GM18499 (cell line): ENCODE results near the gene FBXO17.
"Not testable (repeated sequence)": the region's sequence is repeated elsewhere in the genome, so short reads cannot be mapped to it uniquely, and the experiment has no call there.

Experiments used
- ATAC-seq: cut with Tn5 transposase; IDR thresholded peaks from one replicate; pipeline ENCODE4 v1.9.1; 2021; ENCODE audit warnings: moderate number of reproducible peaks; ENCODE audit not compliant: insufficient read depth, unreplicated experiment

Gene FBXO17

DNA sequence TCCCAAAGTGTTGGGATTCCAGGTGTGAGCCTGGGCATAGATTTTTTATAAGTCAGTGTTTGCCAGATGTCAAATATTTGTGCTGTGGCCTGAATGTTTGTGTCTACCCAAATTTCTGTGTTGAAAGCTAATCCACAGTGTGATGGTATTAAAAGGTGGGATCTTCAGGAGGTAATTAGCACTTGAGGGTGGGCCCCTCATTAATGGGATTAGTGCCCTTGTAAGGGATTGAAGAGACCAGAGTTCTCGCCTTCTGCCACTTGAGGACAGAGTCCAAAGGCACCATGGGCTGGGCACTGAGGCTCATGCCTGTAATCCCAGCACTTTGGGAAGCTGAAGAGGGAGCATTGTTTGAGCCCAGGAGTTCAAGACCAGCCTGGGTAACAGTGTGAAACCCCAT lies 9.7 kb upstream of the FBXO17 start:
- no peak for ATAC-seq

DNA sequence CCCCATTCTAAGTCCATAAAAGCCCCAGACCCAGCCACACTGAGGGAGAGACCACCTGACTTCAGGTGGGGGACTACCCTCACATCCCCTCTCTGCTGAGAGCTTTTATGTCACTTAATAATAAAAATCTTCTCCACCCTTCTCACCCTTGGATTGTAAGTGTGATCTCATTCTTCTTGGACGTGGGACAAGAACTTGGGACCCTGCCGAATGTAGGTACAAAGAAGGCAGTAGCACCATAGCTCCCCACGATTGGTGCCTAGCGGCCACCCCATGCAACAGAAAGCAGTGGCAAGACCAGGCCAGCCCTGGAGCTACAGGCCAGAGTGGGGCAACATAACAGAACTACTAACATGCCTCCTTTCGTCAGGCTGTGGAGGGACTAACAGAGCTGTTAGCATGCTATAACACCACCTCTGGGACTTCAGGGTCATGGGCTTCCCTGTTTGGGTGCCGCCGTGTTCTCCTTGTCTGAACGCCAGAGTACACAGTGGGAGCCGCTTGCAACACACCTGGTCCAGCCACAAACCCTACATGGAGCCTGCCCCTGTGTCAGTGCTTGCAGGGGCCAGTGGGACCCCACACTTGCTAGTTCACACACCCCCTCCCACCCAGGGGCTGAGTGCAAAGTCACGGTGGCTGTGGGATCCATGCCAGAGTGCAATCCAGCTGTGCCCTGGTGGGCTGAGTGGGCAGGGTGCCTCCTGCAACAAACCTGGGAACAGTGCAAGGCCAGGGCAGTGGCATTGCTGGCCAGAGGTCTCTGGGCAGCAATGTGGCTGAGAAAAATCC lies 5.2 kb upstream of the FBXO17 start:
- no peak for ATAC-seq

DNA sequence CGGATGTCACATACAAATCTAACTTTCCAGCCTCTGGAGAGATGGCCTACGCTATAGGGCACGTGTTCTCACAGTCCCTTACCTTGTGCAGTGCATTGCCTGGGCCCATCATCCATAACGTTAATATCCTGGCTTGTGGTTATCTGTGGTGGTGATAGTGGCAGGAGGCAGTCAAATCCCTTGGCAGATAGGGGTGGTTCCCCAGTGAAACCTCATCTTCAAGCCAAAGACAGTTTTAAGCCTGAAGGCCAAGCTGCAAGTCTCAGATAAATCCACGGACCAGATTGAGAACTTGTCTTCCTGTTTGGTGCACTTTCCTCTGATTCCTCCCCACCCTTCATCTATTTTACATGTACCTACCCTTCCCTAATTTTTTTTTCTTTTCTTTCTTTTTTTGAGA lies 4.3 kb upstream of the FBXO17 start:
- ATAC-seq: no peak

DNA sequence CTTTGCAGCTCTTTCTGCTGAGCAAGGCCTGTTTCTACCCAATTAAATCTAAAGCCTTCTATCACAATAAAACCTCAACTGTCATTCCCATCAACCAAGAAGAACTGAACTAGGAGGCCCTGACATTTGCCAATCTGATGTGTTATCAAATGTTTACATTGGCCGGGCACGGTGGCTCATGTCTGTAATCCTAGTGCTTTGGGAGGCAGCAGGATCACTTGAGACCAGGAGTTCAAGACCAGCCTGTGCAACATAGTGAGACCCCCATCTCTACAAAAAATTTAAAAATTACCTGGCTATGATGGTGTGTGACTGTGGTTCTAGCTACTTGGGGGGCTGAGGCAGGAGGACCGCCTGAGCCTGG lies 2.8 kb upstream of the FBXO17 start:
- no peak for ATAC-seq

GRCh38 chr19:38977445-38978325 lies 2.1 kb upstream of the FBXO17 start:
- ATAC-seq: no peak

GRCh38 chr19:38975861-38976271 lies 324 bp upstream of the FBXO17 start:
- no peak for ATAC-seq

DNA sequence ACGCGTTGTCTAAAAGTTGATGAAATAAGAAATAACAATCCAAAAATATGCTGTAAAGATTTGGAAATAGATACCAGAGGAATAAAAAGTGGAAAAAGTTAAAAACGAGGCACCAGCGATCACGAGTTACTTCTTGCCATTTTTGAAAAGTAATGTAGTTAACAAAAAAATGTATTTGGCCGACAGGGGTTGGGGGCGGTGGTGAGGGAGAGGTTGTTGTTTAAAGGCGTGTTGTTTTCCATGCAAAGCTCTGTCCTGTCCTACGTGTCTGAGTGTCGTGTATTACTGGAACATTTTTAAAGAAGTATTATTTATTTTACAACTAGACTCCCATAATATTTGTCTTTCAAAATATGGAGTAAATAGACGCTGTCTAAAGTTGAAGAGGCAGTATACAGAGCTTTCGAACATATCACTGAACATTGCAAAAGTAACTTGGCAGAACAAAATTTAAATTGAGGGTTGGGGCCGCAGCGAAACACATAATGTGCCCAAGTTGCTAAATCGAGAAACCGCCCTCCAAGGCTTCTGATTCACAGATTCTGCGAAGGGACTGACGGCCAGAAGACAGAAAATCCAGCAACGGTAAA lies 823 bp downstream of the FBXO17 start:
- ATAC-seq: no peak

DNA sequence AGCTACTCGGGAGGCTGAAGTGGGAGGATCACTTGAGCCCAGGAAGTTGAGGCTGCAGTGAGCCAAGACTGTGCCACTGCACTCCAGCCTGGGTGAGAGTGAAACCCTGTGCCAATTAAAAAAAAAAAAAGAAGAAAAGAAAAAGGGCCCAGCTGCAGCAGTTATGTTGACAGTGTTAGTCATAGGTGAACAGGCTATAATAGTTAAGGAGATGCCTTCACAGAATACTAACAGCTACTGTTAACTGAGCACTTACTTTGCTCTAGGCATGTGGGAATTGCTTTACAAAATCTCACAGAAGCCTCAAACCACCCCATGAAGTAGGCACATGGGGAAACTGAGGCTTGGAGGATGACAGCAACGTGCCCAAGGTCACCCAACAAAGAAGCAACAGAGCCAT lies 3.9 kb downstream of the FBXO17 start:
- ATAC-seq: no peak

GRCh38 chr19:38970664-38971532 lies 4.6 kb downstream of the FBXO17 start:
- no peak for ATAC-seq

- not testable (repeated sequence) for ATAC-seq
Measured at GRCh38 chr19:38966149-38966548, 9.4 kb downstream of the FBXO17 start.

DNA sequence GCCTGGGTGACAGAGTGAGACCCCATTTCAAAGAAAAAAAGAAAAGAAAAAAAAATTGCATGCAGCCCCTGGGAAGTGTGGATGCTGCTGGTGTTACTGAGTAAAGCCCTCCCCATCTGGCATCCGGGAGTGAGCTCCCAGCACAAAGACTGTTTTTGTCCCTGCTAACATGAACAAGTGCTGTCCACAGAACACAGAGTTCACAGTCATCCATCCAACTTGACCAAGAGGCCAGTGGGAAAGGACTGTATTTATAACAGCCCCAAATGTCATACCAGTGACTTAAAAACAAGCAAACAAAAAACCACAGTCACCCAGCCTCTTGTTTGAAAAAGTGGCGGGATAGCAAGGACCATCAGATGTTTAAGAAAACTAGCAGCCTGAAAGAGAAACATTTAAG lies 10.8 kb downstream of the FBXO17 start:
- no peak for ATAC-seq

GRCh38 chr19:38959618-38960017 lies 15.9 kb downstream of the FBXO17 start:
- ATAC-seq: no peak

DNA sequence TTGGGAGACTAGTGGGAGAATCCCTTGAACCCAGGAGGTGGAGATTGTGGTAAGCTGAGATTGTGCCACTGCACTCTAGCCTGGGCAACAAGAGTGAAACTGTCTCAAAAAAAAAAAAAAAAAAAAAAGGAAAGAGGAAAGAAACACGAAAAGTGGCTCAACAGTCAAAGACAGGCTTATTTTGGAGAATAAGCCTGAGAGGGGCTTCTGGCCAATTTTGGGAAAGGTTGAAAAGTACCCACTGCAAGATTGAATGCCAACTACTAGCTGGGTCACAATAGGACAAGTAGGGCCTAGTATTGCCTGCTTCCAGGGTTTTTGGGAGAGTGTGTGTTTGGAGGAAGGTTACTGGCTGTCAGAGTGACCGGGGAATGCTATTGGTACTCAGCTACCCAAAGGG lies 17.2 kb downstream of the FBXO17 start:
- no peak for ATAC-seq

DNA sequence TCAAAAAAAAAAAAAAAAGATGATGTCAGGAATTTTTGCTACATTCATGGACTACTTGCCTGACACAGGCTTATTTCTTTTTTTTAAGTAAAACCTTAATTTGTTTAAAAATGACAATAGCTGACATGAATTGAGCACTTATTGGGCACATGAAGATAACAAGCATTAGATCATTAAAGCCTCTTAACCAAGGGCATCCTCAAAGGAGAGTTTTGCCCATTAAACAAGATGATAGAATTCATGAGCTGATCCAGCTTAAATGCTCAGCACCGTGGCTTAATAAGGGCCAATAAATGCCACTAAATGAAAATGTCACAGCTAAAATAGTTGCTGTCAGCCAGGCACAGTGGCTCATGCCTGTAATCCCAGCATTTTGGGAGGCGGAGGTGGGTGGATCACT lies 19.3 kb downstream of the FBXO17 start:
- no peak for ATAC-seq

DNA sequence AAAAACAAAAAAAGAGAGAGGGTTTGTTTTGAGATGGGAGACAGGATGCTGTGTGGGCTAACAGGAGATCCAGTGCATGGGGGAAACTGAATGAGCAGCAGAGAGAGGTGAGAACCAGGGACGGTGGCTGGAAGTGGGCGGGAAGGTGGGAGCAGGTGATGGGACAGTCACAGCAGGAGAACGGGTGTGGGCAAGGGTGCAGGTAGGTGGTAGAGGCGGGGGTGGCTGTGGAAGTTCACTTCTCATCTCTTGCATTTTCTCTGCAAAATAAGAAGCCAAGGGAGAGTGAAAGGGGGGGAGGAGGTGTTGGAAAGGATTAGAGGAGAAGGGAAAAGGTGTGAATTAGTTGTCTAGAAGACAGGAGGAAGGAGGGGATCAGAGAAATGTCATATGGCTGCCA lies 21.9 kb downstream of the FBXO17 start:
- ATAC-seq: no peak

DNA sequence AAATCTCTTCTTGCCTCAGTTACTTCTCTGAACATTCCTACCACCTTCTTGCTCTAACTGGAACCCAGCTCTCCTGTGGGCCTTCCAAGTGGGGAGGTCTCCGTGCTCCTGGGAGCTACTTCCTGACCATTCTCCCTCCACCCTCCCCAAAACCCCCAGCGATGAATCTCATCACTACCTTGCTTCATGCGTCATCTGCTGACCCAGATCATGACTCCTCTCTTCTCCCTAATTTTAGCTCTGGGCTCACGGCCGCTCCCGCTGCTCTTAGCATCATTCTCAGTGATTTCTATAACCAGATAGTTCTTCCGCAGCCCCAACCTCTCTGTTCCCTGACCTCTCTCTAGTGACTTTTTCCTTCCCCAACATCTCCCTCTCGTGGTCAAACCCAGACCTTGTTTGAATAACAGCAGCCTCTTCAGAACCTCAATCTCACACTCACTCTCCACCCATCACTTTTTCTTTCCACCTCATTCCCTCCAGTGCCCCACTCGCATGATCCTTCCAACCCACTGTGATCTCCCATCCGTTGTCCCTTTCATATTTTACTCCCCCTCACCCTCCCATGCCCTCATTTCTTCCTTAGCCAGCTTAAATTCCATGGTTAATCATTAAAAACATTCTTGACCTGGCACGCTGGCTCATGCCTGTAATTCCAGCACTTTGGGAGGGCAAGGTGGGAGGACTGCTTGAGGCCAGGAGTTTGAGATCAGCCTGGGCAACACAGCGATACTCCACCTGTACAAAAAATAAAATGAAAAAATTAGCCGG lies 23.0 kb downstream of the FBXO17 start:
- ATAC-seq: no peak

- no peak for ATAC-seq
Measured at GRCh38 chr19:38951187-38951586, 24.4 kb downstream of the FBXO17 start.

GRCh38 chr19:38949580-38950367 lies 25.8 kb downstream of the FBXO17 start:
- no peak for ATAC-seq
